ENCODE measurements around the gene DPAGT1.
A peak's percentile ranks its signal among the peaks of the same experiment; 100 is the strongest.
"Not testable (repeated sequence)": the region's sequence is repeated elsewhere in the genome, so short reads cannot be mapped to it uniquely, and the experiment has no call there.

The DPAGT1 gene

GRCh38 chr11:119077839-119078238 is 23.8 kb downstream of the DPAGT1 start:
- H3K27ac ChIP-seq, result no peak overlapping the region
- H3K4me3 ChIP-seq, result no peak overlapping the region
- no peak for TF ChIP-seq CTCF (IDR thresholded peaks at IDR 0.05)
- DNase-seq (ENCODE audit: low spot score), result no peak

GRCh38 chr11:119067371-119068222 is 34.1 kb downstream of the DPAGT1 start, which contains the start of gene VPS11:
VPS11 (plus strand) TSS chr11:119067818; CDS start chr11:119067824, 6 bp downstream.
- H3K27ac ChIP-seq, result peak within 1 kb of the TSS; percentile 87 to 92
- H3K4me3 ChIP-seq, result peak within 1 kb of the TSS; percentile 78
- TF ChIP-seq CTCF (IDR thresholded peaks at IDR 0.05), result no peak
- DNase-seq (ENCODE audit: low spot score), result peak; percentile 97

- no peak overlapping the region for H3K27ac ChIP-seq
- H3K4me3 ChIP-seq, result no peak overlapping the region
- TF ChIP-seq CTCF (IDR thresholded peaks at IDR 0.05), result no peak
- DNase-seq (ENCODE audit: low spot score), result no peak
Observed at GRCh38 chr11:119065369-119065768, 36.3 kb downstream of the DPAGT1 start.

GRCh38 chr11:119062779-119063178 is 38.9 kb downstream of the DPAGT1 start:
- TF ChIP-seq CTCF (IDR thresholded peaks at IDR 0.05), result no peak
- Histone ChIP-seq H3K27ac (peak overlapping the region in 1 of 2 donors; percentile 53), H3K4me3 (no peak overlapping the region)
- no peak for DNase-seq (ENCODE audit: low spot score)

- DNase-seq (ENCODE audit: low spot score), result no peak
- no peak for TF ChIP-seq CTCF (IDR thresholded peaks at IDR 0.05)
- H3K27ac ChIP-seq, result no peak overlapping the region
- H3K4me3 ChIP-seq, result no peak overlapping the region
Observed at GRCh38 chr11:119061256-119061655, 40.4 kb downstream of the DPAGT1 start.

- H3K4me3 ChIP-seq; DNase-seq (ENCODE audit: low spot score); H3K27ac ChIP-seq: not testable (repeated sequence)
Observed at GRCh38 chr11:119059128-119059527, 42.5 kb downstream of the DPAGT1 start.

- DNase-seq (ENCODE audit: low spot score), result peak; percentile 98
- Histone ChIP-seq H3K27ac (peak within 1 kb of the TSS; percentile 81 to 95), H3K4me3 (peak within 1 kb of the TSS; percentile 98)
- TF ChIP-seq CTCF (IDR thresholded peaks at IDR 0.05), result no peak
Observed at GRCh38 chr11:119057000-119057769, 44.5 kb downstream of the DPAGT1 start, which contains the start of gene HYOU1. HYOU1 (minus strand) TSS chr11:119057205; CDS start chr11:119056160, 1,045 bp downstream.
